AG09309 (cell line): ENCODE measurements around the gene RELCH.

ENCODE experiments used
- DNase-seq: peaks from one replicate; pipeline ENCODE4 v3.0.0-alpha.2; 2010; ENCODE audit warnings: low read depth
- H3K4me3 ChIP-seq: 2 replicates; pipeline ENCODE4 v1.5.1; 2011; ENCODE audit warnings: mild to moderate bottlenecking, low read depth, low read length, moderate library complexity; ENCODE audit not compliant: control insufficient read depth
- TF ChIP-seq, protein P1 (sequence below): IDR thresholded peaks from 2 replicates; pipeline ENCODE4 v1.5.1; 2011; ENCODE audit warnings: mild to moderate bottlenecking, low read depth, low read length, inconsistent platforms; ENCODE audit not compliant: insufficient read depth, control insufficient read depth; ENCODE audit errors: missing control alignments

RELCH gene

DNA sequence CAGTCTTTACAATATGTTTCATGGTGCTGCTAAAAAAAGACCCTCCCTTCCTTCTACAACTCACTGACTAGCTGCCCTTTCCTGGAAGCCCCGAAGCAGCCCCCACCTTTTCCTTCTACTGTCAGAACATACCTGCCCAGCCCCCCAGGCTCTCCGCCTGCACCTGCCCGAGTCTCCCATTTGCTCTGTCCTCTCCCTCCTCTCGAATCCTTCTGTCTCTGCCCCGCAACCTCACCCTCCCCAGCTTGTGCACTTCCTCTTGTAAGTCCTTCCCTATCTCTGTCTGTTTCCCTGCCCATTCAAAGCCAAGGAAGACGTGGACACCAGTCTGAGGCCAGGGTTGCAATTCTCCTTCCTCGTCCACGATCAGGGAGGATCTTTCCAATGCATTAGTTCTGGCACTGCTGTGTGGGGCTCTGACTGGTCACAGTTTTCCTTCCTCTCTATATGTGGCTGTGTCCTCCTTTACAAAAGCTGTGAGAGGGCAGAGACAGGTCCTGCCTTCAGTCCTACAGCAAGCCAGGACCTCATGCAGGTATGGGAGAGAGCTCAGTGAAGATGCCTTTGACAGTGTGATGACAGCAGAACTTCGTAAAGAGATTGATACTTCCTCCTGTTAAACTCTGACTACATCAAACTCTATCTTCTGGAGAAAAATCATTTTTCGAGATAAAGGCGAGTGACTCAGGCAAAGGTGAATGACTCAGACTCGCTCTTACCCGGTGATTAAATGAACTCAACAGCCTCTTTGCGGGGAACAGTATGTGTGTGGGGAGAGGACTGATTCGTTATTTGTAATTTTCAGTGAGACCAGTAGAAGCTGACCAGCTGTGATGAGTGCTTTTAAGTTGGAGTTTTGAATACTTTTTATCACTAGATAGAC, 152.3 kb downstream of the RELCH start:
- no peak overlapping the region for H3K4me3 ChIP-seq
- TF ChIP-seq, protein P1, sequence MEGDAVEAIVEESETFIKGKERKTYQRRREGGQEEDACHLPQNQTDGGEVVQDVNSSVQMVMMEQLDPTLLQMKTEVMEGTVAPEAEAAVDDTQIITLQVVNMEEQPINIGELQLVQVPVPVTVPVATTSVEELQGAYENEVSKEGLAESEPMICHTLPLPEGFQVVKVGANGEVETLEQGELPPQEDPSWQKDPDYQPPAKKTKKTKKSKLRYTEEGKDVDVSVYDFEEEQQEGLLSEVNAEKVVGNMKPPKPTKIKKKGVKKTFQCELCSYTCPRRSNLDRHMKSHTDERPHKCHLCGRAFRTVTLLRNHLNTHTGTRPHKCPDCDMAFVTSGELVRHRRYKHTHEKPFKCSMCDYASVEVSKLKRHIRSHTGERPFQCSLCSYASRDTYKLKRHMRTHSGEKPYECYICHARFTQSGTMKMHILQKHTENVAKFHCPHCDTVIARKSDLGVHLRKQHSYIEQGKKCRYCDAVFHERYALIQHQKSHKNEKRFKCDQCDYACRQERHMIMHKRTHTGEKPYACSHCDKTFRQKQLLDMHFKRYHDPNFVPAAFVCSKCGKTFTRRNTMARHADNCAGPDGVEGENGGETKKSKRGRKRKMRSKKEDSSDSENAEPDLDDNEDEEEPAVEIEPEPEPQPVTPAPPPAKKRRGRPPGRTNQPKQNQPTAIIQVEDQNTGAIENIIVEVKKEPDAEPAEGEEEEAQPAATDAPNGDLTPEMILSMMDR: no peak
- DNase-seq: peak; percentile 17

GRCh38 chr18:62340996-62341395, 153.9 kb downstream of the RELCH start:
- no peak overlapping the region for H3K4me3 ChIP-seq
- no peak for DNase-seq
- TF ChIP-seq, protein P1: no peak

DNA sequence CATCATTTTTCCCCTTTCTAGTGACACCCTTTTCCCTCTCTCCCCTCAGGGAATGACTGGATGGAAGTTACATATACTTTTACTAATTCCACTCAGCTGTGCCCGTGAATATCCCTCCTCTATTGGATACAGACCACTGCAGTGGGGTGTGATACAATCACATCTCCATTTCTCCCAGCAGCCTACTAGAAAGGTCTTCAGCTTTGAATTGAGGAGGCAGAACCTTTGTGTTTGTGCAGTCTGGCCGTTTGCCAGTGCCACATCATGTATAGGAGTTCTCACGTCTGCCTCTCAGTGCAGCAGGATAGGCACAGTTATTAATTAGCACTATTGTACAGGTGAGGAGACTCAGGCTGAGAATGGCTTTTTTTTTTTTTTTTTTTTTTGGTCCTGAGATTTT, 154.4 kb downstream of the RELCH start:
- TF ChIP-seq, protein P1: no peak
- no peak overlapping the region for H3K4me3 ChIP-seq
- DNase-seq: no peak

GRCh38 chr18:62342884-62343283, 155.8 kb downstream of the RELCH start:
- no peak for DNase-seq
- TF ChIP-seq, protein P1: no peak
- no peak overlapping the region for H3K4me3 ChIP-seq

- no peak overlapping the region for H3K4me3 ChIP-seq
- TF ChIP-seq, protein P1: no peak
- DNase-seq: no peak
Observed at GRCh38 chr18:62343316-62343715, 156.3 kb downstream of the RELCH start.

DNA sequence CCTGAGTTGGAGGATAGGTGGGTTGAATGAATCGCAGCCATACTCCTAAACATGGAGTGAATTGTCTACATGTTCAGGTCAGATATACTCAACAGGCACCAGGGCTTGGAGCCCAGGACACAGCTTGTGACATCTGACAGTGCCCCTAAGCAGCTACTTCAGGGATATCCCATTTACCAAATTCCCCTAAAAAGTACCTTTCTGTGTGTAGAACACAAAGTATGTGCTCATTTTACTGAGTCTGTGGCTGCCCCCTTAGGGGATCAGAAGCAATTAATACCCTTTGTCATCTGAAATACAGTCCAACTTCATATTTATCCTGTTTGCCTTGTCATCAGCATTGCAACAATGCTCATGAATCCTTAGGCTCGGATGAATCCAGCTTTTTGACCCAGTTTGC, 158.9 kb downstream of the RELCH start:
- DNase-seq: no peak
- TF ChIP-seq, protein P1: no peak

More for the DNA sequence above, 158.9 kb downstream of the RELCH start:
- no peak overlapping the region for H3K4me3 ChIP-seq
